Loucy (cell line): Measurements from ENCODE around the gene BLVRA.

Experiments
- H2AFZ ChIP-seq: fragments of 200-600 bp; sonication (generic); 2 replicates; pipeline ENCODE4 v1.6.0; 2016; ENCODE audit warnings: antibody characterized with exemption, mild to moderate bottlenecking, low read length, moderate library complexity
- H3F3A ChIP-seq: fragments of 200-600 bp; 2 replicates; pipeline ENCODE4 v1.6.0; 2016; ENCODE audit warnings: antibody characterized with exemption, low read depth, mild to moderate bottlenecking
- H3K27me3 ChIP-seq: fragments of 200-600 bp; sonication (generic); 2 replicates; pipeline ENCODE4 v1.6.1; 2014; ENCODE audit warnings: low read length, mild to moderate bottlenecking; ENCODE audit not compliant: insufficient read depth, poor library complexity, severe bottlenecking
- H3K36me3 ChIP-seq: fragments of 200-600 bp; sonication (generic); 2 replicates; pipeline ENCODE4 v1.6.1; 2016; ENCODE audit warnings: low read length; ENCODE audit not compliant: insufficient read depth
- H3K4me1 ChIP-seq: fragments of 200-600 bp; sonication (generic); 2 replicates; pipeline ENCODE4 v1.5.1; 2014; ENCODE audit warnings: low read length, mild to moderate bottlenecking; ENCODE audit not compliant: insufficient read depth, poor library complexity, severe bottlenecking
- H3K4me2 ChIP-seq: fragments of 200-600 bp; sonication (generic); 2 replicates; pipeline ENCODE4 v1.6.0; 2014; ENCODE audit warnings: antibody characterized with exemption, low read length, low read depth, mild to moderate bottlenecking; ENCODE audit not compliant: poor library complexity, severe bottlenecking
- H3K4me3 ChIP-seq: fragments of 200-600 bp; sonication (generic); 2 replicates; pipeline ENCODE4 v1.5.1; 2014; ENCODE audit warnings: low read length, mild to moderate bottlenecking, mixed read lengths; ENCODE audit not compliant: poor library complexity, severe bottlenecking
- H3K79me2 ChIP-seq: fragments of 200-600 bp; sonication (generic); 2 replicates; pipeline ENCODE4 v1.6.1; 2014; ENCODE audit warnings: low read length; ENCODE audit not compliant: insufficient read depth
- H3K9ac ChIP-seq: fragments of 200-600 bp; sonication (generic); 2 replicates; pipeline ENCODE4 v1.6.0; 2014; ENCODE audit warnings: mild to moderate bottlenecking, low read depth, low read length, moderate library complexity; ENCODE audit not compliant: poor library complexity, severe bottlenecking
- H3K9me2 ChIP-seq: fragments of 200-600 bp; sonication (generic); replicated peaks from 2 replicates; pipeline ENCODE4 v1.6.1; 2016; ENCODE audit warnings: low read depth, low read length, mixed read lengths
- H3K9me3 ChIP-seq: fragments of 200-600 bp; sonication (generic); 2 replicates; pipeline ENCODE4 v1.6.1; 2014; ENCODE audit warnings: mild to moderate bottlenecking, antibody characterized with exemption, low read length, low read depth; ENCODE audit not compliant: insufficient read depth
- H4K20me1 ChIP-seq: fragments of 200-600 bp; sonication (generic); 2 replicates; pipeline ENCODE4 v1.6.0; 2014; ENCODE audit warnings: antibody characterized with exemption, low read length, mild to moderate bottlenecking; ENCODE audit not compliant: insufficient read depth, poor library complexity, severe bottlenecking
- CTCF ChIP-seq: fragments of 200-600 bp; sonication (generic); conservative IDR thresholded peaks from 2 replicates; pipeline ENCODE4 v1.5.1; 2014; ENCODE audit warnings: mild to moderate bottlenecking, antibody characterized with exemption, low read length
- EZH2phosphoT487 ChIP-seq: fragments of 200-600 bp; IDR thresholded peaks from 2 replicates; pipeline ENCODE4 v1.6.1; 2018; ENCODE audit warnings: antibody characterized with exemption, mild to moderate bottlenecking, moderate library complexity, borderline replicate concordance

The BLVRA gene

GRCh38 chr7:43769281-43769680 lies 10.8 kb downstream of the BLVRA start:
- H3K9ac ChIP-seq, result no peak overlapping the region
- no peaks in the 10 kb centered on the region for H3K79me2 ChIP-seq
- no peak overlapping the region for H2AFZ ChIP-seq
- no peaks in the 10 kb centered on the region for H3K36me3 ChIP-seq
- H3K4me3 ChIP-seq, result no peak overlapping the region
- H3F3A ChIP-seq, result no peaks in the 10 kb centered on the region
- H3K27me3 ChIP-seq, result no peaks in the 10 kb centered on the region
- no peaks in the 10 kb centered on the region for H4K20me1 ChIP-seq
- TF ChIP-seq EZH2phosphoT487 (no peak), CTCF (no peak)
- no peaks in the 10 kb centered on the region for H3K4me1 ChIP-seq
- H3K9me2 ChIP-seq, result no peaks in the 10 kb centered on the region
- no peak overlapping the region for H3K4me2 ChIP-seq
- no peaks in the 10 kb centered on the region for H3K9me3 ChIP-seq

GRCh38 chr7:43769791-43770465 lies 11.4 kb downstream of the BLVRA start:
- no peak overlapping the region for H3K9ac ChIP-seq
- no peaks in the 10 kb centered on the region for H3K36me3 ChIP-seq
- H3K4me3 ChIP-seq, result no peak overlapping the region
- H3K27me3 ChIP-seq, result no peaks in the 10 kb centered on the region
- H3K9me3 ChIP-seq, result no peaks in the 10 kb centered on the region
- no peaks in the 10 kb centered on the region for H3K79me2 ChIP-seq
- H4K20me1 ChIP-seq, result no peaks in the 10 kb centered on the region
- H3F3A ChIP-seq, result no peaks in the 10 kb centered on the region
- H3K4me1 ChIP-seq, result no peaks in the 10 kb centered on the region
- no peaks in the 10 kb centered on the region for H3K9me2 ChIP-seq
- no peak for TF ChIP-seq EZH2phosphoT487
- TF ChIP-seq CTCF, result no peak
- H3K4me2 ChIP-seq, result no peak overlapping the region
- no peak overlapping the region for H2AFZ ChIP-seq

GRCh38 chr7:43771128-43771527 lies 12.6 kb downstream of the BLVRA start:
- TF ChIP-seq EZH2phosphoT487 (no peak), CTCF (no peak)
- Histone ChIP-seq H3K9me2 (no peaks in the 10 kb centered on the region), H3K9ac (no peak overlapping the region), H3K9me3 (no peaks in the 10 kb centered on the region), H3K36me3 (no peaks in the 10 kb centered on the region), H3K27me3 (no peaks in the 10 kb centered on the region), H3K4me1 (no peaks in the 10 kb centered on the region), H3F3A (no peaks in the 10 kb centered on the region), H3K4me2 (no peak overlapping the region), H2AFZ (no peak overlapping the region), H3K4me3 (no peak overlapping the region), H3K79me2 (no peaks in the 10 kb centered on the region), H4K20me1 (no peaks in the 10 kb centered on the region)
